NCI-H2171 treated with DMSO at 0.1 percent for 48 hours (cell line): ENCODE data around the gene PLEKHG5.

Source experiments
- DNase-seq: peaks from one replicate; lab custom pipeline; 2025; lab: John Stamatoyannopoulos, UW

Gene PLEKHG5, protein sequence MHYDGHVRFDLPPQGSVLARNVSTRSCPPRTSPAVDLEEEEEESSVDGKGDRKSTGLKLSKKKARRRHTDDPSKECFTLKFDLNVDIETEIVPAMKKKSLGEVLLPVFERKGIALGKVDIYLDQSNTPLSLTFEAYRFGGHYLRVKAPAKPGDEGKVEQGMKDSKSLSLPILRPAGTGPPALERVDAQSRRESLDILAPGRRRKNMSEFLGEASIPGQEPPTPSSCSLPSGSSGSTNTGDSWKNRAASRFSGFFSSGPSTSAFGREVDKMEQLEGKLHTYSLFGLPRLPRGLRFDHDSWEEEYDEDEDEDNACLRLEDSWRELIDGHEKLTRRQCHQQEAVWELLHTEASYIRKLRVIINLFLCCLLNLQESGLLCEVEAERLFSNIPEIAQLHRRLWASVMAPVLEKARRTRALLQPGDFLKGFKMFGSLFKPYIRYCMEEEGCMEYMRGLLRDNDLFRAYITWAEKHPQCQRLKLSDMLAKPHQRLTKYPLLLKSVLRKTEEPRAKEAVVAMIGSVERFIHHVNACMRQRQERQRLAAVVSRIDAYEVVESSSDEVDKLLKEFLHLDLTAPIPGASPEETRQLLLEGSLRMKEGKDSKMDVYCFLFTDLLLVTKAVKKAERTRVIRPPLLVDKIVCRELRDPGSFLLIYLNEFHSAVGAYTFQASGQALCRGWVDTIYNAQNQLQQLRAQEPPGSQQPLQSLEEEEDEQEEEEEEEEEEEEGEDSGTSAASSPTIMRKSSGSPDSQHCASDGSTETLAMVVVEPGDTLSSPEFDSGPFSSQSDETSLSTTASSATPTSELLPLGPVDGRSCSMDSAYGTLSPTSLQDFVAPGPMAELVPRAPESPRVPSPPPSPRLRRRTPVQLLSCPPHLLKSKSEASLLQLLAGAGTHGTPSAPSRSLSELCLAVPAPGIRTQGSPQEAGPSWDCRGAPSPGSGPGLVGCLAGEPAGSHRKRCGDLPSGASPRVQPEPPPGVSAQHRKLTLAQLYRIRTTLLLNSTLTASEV

DNA sequence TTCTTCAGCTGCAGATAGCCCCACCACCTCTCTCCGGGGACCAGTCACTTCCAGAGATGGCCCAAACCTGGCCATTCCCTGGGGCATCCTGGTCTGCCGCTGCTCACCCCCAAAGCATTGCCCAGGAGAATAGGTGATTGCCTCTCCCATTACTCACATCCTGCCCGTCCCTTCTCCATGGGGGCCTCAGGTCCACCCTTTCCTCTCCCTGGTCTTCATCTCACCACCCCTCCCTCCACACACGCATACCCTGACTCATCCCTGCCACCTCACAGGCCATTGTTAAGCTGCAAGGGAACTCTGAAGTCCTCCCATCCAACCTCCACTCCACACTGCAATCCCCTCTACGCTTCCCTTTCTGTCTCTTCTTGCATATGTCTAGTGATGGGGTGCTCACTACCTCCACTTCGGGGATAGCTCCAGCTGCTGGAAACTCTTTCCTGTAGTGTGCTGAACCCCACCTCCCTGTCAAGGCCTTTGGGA is at the start of gene PLEKHG5:
PLEKHG5 (minus strand) TSS at position 188 of the 483 bp plus-strand sequence. CDS start 14,096 bp downstream, outside the sequence.
- no peak for DNase-seq

DNA sequence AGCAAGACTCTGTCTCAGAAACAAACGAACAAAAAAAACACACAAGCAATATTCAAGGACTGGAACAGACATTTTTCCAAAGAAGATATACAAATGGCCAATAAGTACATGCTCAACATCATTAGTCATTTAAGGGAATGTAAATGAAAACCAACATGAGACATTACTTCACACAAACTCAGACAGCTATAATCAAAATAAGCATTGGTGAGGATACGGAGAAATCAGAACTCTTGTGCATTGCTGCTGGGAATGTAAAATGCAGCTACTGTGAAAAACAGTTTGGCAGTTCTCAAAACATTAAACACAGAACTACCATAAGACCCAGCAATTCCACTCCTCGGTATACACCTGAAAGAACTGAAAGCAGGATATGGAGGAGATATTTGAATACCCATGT is 47.5 kb upstream of the PLEKHG5 start:
- no peak for DNase-seq

DNA sequence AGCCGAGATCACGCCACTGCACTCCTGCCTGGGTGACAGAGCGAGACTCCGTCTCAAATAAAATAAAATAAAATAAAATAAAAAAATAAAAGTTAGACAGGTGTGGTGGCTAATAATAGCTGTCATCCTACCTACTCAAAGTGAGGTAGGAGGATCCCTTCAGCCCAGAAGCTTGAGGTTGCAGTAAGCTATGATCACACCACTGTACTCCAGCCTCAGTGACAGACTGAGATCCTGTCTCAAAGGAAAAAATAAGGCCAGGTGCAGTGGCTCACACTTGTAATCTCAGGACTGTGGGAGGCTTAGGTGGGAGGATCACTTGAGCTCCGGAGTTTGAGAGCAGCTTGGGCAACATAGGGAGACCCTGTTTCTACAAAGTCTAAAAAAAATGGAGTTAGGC is 44.8 kb upstream of the PLEKHG5 start:
- no peak for DNase-seq

DNA sequence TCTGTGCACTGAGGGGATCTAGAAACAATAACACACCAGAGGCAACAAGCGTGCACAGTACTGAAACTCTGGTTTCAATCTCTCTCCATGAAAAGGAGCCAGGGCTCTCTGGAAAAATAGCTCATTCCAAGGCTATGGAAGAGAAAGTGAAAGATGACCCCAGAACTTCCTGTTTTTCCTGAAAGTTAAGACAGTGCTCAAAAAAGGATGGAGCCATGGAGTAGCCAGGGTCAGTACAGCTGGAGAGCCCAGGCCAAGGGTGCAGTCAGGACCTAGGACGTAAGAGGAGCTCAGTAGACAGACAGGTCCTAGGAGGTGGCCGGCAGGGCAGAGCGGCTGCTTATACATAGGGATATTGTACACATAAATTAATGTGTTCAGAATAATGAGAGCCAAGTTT is 43.7 kb upstream of the PLEKHG5 start:
- no peak for DNase-seq

DNA sequence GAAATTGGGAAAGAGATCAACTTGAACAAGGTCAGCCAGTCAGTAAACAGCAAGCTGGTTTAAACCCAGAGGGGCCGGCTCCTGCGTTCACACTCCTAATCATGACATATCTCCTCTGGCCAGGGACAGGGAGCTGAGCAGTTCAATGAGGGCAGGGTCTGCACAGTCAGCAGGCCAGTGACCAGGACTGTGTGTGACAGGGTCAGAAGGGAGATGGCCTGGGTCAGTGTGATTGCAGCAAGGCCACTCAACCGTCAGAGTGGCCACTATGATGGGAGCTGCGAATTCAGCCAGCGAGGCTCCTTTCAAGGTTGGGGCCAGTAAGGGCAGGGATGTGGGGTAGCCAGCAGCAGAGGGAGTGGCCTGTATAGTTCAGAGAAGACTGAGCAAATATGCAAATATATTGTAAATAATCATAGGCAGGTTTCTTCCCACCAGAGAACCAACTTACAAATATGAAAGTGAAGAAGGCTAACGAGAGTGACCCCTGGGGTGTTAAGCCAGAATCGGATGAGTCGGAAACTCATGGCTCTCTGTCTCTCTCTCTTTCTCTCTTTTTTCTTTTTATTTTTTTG is 42.9 kb upstream of the PLEKHG5 start:
- no peak for DNase-seq

DNA sequence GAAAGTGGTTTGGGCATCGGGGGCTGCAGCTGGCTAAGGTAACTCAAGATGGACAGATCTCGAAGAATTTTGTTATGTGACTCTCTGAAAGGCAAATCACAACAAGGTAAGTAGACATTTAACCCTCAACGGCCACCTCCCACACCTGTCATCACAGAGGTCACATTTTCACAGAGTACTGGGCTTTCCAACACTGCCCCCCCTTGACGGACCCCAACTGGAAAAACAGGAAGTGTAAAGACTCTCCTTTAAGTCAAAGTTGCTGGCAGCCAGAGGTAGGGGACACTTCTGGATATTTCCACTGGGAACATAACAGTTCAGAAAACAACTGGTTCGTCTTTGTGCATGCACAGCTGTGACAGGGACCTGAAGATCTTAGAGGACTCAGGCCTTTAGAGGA is 40.5 kb upstream of the PLEKHG5 start:
- no peak for DNase-seq

DNA sequence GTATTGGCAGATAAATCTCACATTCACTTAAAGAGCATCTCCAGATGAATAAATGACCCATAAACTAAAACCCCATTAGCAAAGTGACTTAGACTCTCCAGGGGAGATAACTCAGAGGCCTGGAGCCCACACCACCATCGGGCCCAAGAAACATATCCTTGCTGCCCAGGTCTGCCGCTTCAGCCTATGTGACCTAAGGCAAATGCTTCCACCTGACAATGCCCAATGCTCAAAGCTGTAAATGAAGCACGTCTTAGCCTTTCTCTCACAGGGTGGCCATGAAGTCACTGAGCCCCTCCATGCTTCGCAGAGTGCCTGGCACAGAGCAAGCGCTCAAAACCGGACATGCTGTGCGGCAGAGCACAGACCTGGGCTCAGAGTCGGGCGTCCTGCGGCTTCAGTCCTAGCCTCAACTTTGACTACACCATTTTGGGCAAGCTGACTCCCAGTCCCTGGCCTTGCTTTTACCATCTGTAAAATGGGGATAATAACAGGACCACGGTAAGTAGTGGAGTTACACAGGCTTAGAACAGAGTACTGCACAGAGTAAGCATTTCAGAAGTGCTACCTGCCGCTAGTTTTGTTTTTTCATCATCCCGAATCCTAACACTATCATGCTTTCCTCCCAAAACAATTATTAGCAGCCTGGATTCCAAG is 39.2 kb upstream of the PLEKHG5 start:
- no peak for DNase-seq

DNA sequence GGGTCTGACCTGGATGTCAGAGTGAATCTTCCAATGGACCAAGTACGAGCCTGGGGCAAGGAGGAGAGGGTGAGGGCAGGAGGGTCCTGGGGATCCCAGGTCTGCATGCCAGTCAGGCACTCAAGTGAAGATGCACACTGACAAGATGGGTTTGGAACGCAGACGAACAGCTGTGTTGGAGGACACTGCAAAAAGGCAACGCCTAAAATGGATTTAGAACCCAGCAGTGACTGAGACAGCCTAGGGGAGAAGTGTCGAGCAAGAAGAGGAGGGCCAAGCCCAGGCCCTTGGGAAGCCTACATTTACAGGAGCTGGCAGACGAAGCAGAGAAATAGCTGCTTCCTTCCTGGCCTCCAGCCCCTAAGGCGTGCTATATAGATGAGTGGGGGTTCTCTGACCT is 37.0 kb upstream of the PLEKHG5 start:
- no peak for DNase-seq

DNA sequence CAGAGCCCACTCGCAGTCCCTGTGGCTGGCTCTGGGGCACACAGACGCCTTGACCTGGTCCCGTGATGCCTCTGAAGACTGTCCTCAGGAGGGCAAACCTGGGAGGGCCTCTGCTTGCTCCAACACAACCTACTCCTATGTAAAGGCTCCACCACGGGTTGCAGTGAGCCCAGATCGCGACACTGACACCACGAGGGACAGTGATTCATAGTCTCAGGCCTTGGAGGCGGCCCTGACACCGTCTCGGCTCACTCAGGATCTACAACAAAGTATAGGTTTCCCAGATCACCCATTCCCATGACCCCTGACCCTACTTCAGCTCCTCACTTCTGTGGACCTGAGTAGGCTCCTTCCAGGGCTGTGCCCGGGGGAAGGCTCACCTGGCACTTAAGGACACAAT is 34.8 kb upstream of the PLEKHG5 start:
- DNase-seq: no peak

DNA sequence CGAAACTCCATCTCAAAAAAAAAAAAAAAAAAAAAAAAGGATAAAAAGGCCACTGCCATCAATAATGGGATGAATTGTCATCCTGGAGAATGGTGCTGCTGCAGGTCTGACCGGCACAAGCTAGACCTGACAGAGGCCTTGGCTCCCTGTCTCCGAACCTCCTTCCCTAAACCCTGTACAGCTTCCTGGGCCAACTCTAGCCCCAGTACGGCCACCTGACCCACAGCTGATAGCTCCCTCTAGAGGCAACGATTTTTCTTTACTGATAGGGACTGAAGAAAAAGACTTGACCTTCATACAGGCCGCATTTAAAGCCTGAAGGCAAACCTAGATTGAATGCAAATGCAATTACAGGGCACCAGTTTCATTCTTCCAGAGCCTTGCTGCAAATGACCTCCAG is 32.1 kb upstream of the PLEKHG5 start:
- DNase-seq: peak; percentile 7

DNA sequence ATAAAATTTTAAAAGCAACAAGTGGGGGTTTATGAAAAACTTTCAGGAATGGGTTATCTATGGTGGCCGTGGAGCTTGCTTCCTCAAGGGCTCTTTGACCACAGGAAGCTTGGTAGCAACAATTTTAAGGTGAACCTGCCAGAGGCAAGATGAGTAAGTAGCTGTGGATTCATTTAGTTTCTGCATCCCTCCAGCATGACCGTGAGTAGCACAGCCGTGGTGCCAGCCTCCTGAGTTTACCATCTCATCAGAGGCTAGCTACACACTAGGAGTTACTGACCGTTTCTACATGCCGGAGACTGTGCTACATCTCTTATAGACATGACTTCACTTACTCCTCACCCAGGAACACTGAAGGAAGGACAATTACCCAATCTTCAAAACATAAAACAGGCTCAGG is 30.1 kb upstream of the PLEKHG5 start:
- no peak for DNase-seq

DNA sequence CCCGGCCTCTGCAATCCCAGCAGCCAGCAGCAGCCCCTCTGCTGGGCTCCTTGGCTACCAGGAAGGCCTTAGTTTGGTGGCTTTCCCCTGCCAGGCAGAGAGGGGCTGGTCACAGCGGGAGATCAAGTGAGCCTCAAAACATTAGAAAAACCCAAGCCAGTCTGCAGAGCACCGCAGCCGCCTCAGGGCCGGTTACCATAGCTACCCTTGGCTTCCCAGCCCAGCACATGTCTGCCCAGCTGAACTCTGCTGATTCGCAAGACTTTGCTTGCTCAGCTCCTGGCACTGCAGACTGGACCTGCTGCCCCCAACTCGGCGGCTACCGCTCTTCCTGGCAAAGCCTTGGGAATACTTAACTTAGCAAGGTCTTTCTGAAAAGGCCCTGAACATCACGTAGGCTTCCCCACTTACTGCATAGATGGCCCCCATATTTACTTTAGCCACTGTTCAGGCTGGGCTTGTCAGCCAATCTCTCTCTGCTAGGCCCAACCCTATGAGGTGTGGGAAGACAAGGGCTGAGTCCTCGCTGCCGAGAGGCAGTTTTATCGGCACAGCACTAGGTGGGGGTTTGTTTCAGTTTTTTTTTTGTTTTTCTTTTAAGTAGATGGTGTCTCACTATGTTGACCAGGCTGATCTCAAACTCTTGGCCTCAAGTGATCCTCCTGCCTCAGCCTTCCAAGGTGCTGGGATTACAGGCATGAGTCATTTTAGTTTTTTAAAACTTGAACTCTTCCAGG is 28.6 kb upstream of the PLEKHG5 start:
- peak; percentile 59 for DNase-seq

DNA sequence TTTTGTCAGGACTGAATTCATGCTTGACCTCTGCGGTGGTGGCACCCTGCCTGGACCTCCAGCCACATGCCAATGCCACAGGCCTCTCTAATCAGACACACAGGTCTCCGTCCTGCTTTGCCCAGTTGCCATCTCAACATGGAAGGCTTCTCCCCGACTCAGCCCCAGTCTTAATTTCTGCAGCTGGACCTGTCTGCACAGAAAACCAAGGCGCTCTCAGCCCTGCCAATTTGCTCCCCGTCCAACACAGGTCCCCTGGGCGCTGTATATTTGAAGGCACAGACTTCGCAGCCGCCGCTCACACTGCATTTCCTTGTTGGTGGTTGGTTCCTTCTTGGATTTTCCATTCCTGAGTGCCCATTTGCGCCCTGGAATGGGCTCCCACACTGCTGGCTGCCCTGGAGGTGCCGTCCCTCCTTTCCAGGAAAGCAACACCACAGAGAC is 28.0 kb upstream of the PLEKHG5 start:
- DNase-seq: peak; percentile 48

DNA sequence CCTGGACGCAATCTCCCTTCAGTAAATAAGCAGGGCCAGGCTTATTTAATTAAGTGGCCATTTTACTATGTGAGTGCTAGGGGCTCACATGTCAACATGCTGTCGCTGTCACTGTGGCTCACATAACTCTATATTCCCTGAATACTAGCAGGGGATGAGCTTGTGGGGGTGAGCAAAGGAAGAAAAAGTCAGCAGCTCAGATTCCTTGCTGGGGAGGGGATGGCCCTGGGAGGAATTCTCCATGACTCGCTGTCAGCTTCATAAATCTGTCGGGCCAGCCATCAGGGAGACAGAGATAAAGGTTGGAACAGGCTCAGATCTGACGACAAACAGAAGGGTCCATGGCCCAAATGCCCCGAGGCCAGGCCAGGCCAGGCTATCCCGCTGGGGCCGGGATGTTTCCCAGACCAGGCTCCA is 26.0 kb upstream of the PLEKHG5 start:
- DNase-seq: no peak

DNA sequence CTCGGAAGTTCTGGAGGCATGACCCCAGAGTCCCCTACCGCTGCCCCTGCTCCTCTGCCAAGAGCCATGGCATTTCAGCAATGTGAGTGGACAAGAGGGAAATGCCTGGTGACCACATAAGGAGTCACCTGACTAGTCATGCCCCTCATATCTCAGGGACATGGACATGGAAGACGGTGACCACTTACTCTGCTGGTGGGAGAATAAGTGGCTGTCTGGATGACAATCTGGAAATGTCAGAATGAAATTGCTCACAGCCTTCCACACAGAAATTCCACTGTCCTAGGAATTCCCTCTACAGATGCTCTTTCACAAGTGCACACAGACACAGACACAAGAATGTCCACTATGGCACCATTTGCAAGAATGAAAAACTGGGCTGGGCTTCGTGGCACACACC is 24.3 kb upstream of the PLEKHG5 start:
- DNase-seq: no peak

DNA sequence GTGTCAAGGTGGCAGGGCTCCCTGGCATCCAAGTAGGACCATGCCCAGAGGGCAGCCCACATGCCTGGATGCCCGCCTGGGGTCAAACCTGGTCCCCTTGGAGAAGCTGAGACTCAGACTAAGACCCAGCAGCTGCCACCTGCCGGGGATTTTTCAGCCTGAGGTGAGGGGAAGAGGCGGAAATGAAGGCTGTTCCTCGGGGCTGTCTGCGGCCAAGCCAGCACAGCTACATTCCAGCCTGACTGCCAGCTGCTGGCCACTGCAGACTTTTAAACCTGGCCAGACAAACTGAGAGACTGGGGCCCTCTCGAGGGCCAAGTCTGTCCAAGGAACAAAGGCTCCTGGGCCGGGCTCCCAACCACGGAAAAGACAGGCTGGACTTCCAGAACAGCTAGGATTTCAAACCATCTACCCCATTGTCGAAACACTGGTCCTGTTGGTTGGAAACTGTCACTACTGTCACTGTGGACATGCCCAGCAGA is 21.9 kb upstream of the PLEKHG5 start:
- DNase-seq: no peak

DNA sequence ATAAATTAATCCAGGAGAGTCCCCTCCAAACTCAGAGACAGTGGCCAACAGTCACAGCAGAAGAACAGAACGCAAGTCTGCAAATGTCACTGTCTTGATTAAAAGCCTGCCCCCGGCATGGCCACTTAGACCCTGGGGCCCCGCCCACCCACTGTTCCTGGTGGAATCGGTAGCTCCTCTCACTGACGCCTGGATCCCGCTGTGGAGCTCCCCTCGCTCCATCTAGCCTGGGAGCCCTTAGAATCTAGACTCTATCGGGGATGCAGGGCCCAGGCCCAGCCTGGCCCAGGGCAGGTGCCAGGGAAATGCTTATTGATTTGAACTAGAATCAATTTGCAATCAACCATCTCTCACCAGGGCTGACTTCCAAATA is 21.4 kb upstream of the PLEKHG5 start:
- DNase-seq: no peak

DNA sequence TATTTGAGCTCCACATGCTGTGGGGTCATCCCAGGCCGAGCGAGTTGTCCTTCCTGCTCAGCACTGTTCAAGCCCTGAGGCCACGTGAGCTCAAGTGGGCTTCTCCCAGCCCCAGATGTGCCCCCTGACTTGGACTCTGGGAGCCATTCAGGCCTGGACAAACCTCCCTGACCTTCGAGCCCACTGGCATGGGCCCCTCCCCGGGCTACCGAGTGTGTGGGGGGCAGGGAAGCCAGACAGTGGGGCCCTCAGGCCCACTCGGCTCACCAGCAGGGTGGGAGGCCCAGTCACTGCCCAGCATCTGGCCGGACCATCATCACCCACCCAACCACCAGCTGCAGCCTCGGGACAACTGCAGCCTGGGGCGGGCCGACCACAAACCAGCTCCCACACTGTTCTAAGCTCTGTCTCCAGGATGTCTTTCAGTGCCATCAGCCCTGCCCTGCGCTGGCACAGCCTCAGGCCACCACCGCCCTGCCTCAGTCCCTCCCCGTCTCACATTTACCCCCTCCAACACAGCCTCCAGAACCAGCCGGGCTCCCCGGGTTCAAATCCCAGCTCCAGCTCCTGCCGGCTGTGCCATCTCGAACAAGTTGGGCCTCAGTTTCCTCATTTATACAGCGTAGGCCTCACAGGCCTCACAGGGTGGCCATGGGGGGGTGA is 20.9 kb upstream of the PLEKHG5 start:
- no peak for DNase-seq

DNA sequence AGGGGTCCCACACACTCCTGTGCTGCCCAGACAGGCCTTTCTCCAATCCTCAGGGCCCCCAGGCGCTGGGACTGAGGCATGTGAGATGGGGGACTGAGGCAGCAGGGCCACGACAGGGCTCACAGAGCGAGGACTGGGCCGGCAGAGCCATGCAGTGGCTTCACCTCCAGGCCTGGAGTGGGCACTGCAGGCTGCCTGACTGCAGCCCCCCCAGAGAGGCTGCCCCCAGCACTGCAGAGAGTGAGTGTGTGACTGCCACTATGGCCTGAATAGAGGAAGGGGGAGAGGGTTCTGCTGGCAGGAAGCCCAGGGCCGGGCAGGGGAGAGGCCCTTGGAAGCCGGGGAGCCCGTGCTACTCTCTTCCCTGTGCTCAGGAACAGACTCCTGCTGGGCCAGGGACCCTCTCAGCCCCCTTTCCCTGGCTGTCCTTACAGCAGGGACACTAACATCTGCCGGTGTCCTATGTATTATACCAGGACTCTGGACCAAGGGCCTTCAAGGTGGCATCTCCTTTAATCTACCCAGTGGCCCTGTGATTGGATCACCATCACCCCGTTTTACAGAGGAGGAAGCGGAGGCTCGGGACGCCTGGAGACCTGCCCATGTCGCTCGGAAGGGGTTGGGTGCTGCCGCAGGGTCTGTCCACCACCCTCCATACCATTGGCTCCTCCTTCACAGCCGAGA is 20.2 kb upstream of the PLEKHG5 start:
- no peak for DNase-seq

DNA sequence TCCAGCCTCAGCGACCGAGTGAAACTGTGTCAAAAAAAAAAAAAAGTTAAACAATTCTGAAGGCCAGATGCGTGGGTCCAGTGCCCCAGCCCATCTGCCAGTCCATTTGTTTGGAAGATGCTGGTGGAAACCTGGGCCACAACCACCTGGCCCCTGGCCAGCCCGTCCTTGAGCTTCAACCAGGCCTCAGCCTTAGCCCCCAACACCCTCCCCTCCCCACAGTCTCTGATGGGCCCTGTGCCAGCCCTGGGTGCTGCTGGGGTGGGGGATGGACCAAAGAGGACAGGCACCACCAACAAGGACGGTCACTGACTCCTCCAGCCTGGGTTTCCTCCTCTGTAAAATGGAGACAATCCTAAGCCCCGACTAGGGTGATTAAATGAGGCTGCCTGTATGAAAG is 19.6 kb upstream of the PLEKHG5 start:
- no peak for DNase-seq
